Mesendoderm (in vitro differentiated cells): ENCODE measurements around the gene WDR48.
A peak's percentile ranks its signal among the peaks of the same experiment; 100 is the strongest.

Experiments used
- DNase-seq: peaks from one replicate; pipeline ENCODE4 v3.0.0; 2013
- H2AK5ac ChIP-seq: 2 replicates; pipeline ENCODE4 v1.6.1; 2013; ENCODE audit warnings: low read length, inconsistent platforms
- H2BK120ac ChIP-seq: 2 replicates; pipeline ENCODE4 v1.6.1; 2013; ENCODE audit warnings: low read depth, mild to moderate bottlenecking, low read length, moderate library complexity, mixed read lengths
- H2BK15ac ChIP-seq: replicated peaks from 2 replicates; pipeline ENCODE4 v1.6.1; 2013; ENCODE audit warnings: low read depth, mild to moderate bottlenecking, moderate library complexity
- H2BK5ac ChIP-seq: 2 replicates; pipeline ENCODE4 v1.6.1; 2013; ENCODE audit warnings: low read length, inconsistent platforms
- H3K18ac ChIP-seq: 2 replicates; pipeline ENCODE4 v1.6.1; 2013; ENCODE audit warnings: mild to moderate bottlenecking, low read length, mixed read lengths
- H3K23ac ChIP-seq: one replicate; pipeline ENCODE4 v1.6.1; 2013; ENCODE audit warnings: low read length
- H3K27ac ChIP-seq: 2 replicates; pipeline ENCODE4 v1.5.1; 2013; ENCODE audit warnings: low read depth, mild to moderate bottlenecking, inconsistent platforms, low read length, moderate library complexity
- H3K27me3 ChIP-seq: 2 replicates; pipeline ENCODE4 v1.6.1; 2013; ENCODE audit warnings: low read length, control low read depth, mild to moderate bottlenecking, inconsistent platforms; ENCODE audit not compliant: insufficient read depth, poor library complexity
- H3K36me3 ChIP-seq: 2 replicates; pipeline ENCODE4 v1.6.1; 2013; ENCODE audit warnings: low read length, inconsistent platforms; ENCODE audit not compliant: control insufficient read depth, insufficient read depth
- H3K4ac ChIP-seq: one replicate; pipeline ENCODE4 v1.6.1; 2013; ENCODE audit warnings: low read depth, mild to moderate bottlenecking, low read length, moderate library complexity
- H3K4me1 ChIP-seq: 2 replicates; pipeline ENCODE4 v1.6.1; 2013; ENCODE audit warnings: low read depth, low read length, inconsistent platforms; ENCODE audit not compliant: control insufficient read depth
- H3K4me2 ChIP-seq: 2 replicates; pipeline ENCODE4 v1.6.1; 2013; ENCODE audit warnings: low read length
- H3K4me3 ChIP-seq: 2 replicates; pipeline ENCODE4 v1.5.1; 2013; ENCODE audit warnings: mild to moderate bottlenecking, low read length
- H3K56ac ChIP-seq: one replicate; pipeline ENCODE4 v1.6.1; 2013; ENCODE audit warnings: low read length
- H3K79me1 ChIP-seq: 2 replicates; pipeline ENCODE4 v1.6.1; 2013; ENCODE audit warnings: low read length, inconsistent platforms
- H3K79me2 ChIP-seq: 2 replicates; pipeline ENCODE4 v1.6.1; 2013; ENCODE audit warnings: mild to moderate bottlenecking, low read length; ENCODE audit not compliant: control insufficient read depth, insufficient read depth
- H3K9ac ChIP-seq: 2 replicates; pipeline ENCODE4 v1.6.1; 2013; ENCODE audit warnings: low read length, inconsistent platforms
- H4K5ac ChIP-seq: one replicate; pipeline ENCODE4 v1.6.1; 2013; ENCODE audit warnings: low read length
- H4K8ac ChIP-seq: one replicate; pipeline ENCODE4 v1.6.1; 2013; ENCODE audit warnings: low read depth, mild to moderate bottlenecking, control low read depth, low read length, moderate library complexity
- WGBS: extraction: QIAGEN DNeasy Blood & Tissue Kit; methylation state at CpG from one replicate; pipeline ENCODE4 v1.1.7; 2013; ENCODE audit warnings: low lambda C conversion rate, missing lambda C conversion rate; ENCODE audit not compliant: insufficient coverage; ENCODE audit errors: extremely low coverage; 5-methylcytosine and 5-hydroxymethylcytosine counted together

The WDR48 gene

GRCh38 chr3:39099242-39099641 is 47.4 kb downstream of the WDR48 start:
- Histone ChIP-seq H4K8ac (no peak overlapping the region), H3K79me1 (peaks cover 3% of the 10 kb centered on the region), H3K56ac (no peak overlapping the region), H3K4me3 (no peak overlapping the region), H3K4ac (no peak overlapping the region), H3K9ac (no peak overlapping the region), H3K36me3 (peaks cover 6% of the 10 kb centered on the region), H3K79me2 (no peaks in the 10 kb centered on the region), H3K23ac (no peak overlapping the region), H2BK120ac (no peak overlapping the region), H2AK5ac (no peak overlapping the region), H2BK15ac (no peak overlapping the region), H3K4me2 (no peak overlapping the region), H4K5ac (no peak overlapping the region), H3K4me1 (no peaks in the 10 kb centered on the region), H2BK5ac (no peak overlapping the region), H3K27me3 (no peaks in the 10 kb centered on the region), H3K27ac (no peak overlapping the region), H3K18ac (no peak overlapping the region)
- no peak for DNase-seq
- no CpG with 5 or more reads among the region's 1 CpG for WGBS

- H3K79me1 ChIP-seq = peaks cover 3% of the 10 kb centered on the region
- no peak overlapping the region for H3K4me3 ChIP-seq
- H3K79me2 ChIP-seq = no peaks in the 10 kb centered on the region
- H4K8ac ChIP-seq = no peak overlapping the region
- no peak for DNase-seq
- H3K27ac ChIP-seq = no peak overlapping the region
- H2AK5ac ChIP-seq = no peak overlapping the region
- H3K4me1 ChIP-seq = no peaks in the 10 kb centered on the region
- H3K56ac ChIP-seq = no peak overlapping the region
- no peak overlapping the region for H2BK120ac ChIP-seq
- no peak overlapping the region for H4K5ac ChIP-seq
- H3K23ac ChIP-seq = no peak overlapping the region
- H3K36me3 ChIP-seq = peaks cover 6% of the 10 kb centered on the region
- WGBS = no CpG with 5 or more reads among the region's 2 CpGs
- no peak overlapping the region for H3K9ac ChIP-seq
- no peak overlapping the region for H3K4me2 ChIP-seq
- H3K18ac ChIP-seq = no peak overlapping the region
- no peak overlapping the region for H2BK5ac ChIP-seq
- no peaks in the 10 kb centered on the region for H3K27me3 ChIP-seq
- no peak overlapping the region for H3K4ac ChIP-seq
- no peak overlapping the region for H2BK15ac ChIP-seq
Observed at GRCh38 chr3:39099738-39100499, 48.1 kb downstream of the WDR48 start.

GRCh38 chr3:39100500-39100886 is 48.7 kb downstream of the WDR48 start:
- Histone ChIP-seq H3K9ac (no peak overlapping the region), H3K23ac (no peak overlapping the region), H4K5ac (no peak overlapping the region), H4K8ac (no peak overlapping the region), H3K36me3 (peaks cover 6% of the 10 kb centered on the region), H3K79me2 (no peaks in the 10 kb centered on the region), H3K56ac (no peak overlapping the region), H3K79me1 (peaks cover 4% of the 10 kb centered on the region), H2BK5ac (no peak overlapping the region), H3K4ac (no peak overlapping the region), H3K4me2 (no peak overlapping the region), H2AK5ac (no peak overlapping the region), H3K4me1 (no peaks in the 10 kb centered on the region), H3K27ac (no peak overlapping the region), H3K18ac (no peak overlapping the region), H3K27me3 (no peaks in the 10 kb centered on the region), H3K4me3 (no peak overlapping the region), H2BK120ac (no peak overlapping the region), H2BK15ac (no peak overlapping the region)
- no CpG with 5 or more reads among the region's 9 CpGs for WGBS
- DNase-seq = no peak

GRCh38 chr3:39101022-39101689 is 49.3 kb downstream of the WDR48 start:
- peaks cover 6% of the 10 kb centered on the region for H3K36me3 ChIP-seq
- DNase-seq = peak; percentile 69
- WGBS = no CpG with 5 or more reads among the region's 5 CpGs

GRCh38 chr3:39102504-39103323 is 50.9 kb downstream of the WDR48 start:
- Histone ChIP-seq H2BK120ac (no peak overlapping the region), H2AK5ac (no peak overlapping the region), H2BK15ac (no peak overlapping the region), H3K27me3 (no peaks in the 10 kb centered on the region), H3K18ac (no peak overlapping the region), H2BK5ac (no peak overlapping the region), H3K36me3 (peaks cover 3% of the 10 kb centered on the region), H3K27ac (no peak overlapping the region), H3K4me2 (no peak overlapping the region), H3K79me1 (peaks cover 9% of the 10 kb centered on the region), H3K56ac (no peak overlapping the region), H4K8ac (no peak overlapping the region), H3K4ac (no peak overlapping the region), H3K4me3 (no peak overlapping the region), H3K4me1 (no peaks in the 10 kb centered on the region), H4K5ac (no peak overlapping the region), H3K79me2 (peaks cover 2% of the 10 kb centered on the region), H3K23ac (no peak overlapping the region), H3K9ac (no peak overlapping the region)
- no CpG with 5 or more reads among the region's 8 CpGs for WGBS
- no peak for DNase-seq

More at GRCh38 chr3:39101022-39101689, 49.3 kb downstream of the WDR48 start:
- Histone ChIP-seq H2BK15ac (no peak overlapping the region), H3K27ac (no peak overlapping the region), H3K4me2 (no peak overlapping the region), H3K79me1 (peaks cover 7% of the 10 kb centered on the region), H2AK5ac (no peak overlapping the region), H4K8ac (no peak overlapping the region), H3K27me3 (no peaks in the 10 kb centered on the region), H3K4me3 (no peak overlapping the region), H2BK5ac (no peak overlapping the region), H3K23ac (no peak overlapping the region), H4K5ac (no peak overlapping the region), H2BK120ac (no peak overlapping the region), H3K79me2 (no peaks in the 10 kb centered on the region), H3K4me1 (no peaks in the 10 kb centered on the region), H3K18ac (no peak overlapping the region), H3K56ac (no peak overlapping the region), H3K4ac (no peak overlapping the region), H3K9ac (no peak overlapping the region)
